ENCODE results near the gene NAT10.

GRCh38 chr11:34182921-34183685, 77.7 kb downstream of the NAT10 start:
- TF ChIP-seq, protein P1, sequence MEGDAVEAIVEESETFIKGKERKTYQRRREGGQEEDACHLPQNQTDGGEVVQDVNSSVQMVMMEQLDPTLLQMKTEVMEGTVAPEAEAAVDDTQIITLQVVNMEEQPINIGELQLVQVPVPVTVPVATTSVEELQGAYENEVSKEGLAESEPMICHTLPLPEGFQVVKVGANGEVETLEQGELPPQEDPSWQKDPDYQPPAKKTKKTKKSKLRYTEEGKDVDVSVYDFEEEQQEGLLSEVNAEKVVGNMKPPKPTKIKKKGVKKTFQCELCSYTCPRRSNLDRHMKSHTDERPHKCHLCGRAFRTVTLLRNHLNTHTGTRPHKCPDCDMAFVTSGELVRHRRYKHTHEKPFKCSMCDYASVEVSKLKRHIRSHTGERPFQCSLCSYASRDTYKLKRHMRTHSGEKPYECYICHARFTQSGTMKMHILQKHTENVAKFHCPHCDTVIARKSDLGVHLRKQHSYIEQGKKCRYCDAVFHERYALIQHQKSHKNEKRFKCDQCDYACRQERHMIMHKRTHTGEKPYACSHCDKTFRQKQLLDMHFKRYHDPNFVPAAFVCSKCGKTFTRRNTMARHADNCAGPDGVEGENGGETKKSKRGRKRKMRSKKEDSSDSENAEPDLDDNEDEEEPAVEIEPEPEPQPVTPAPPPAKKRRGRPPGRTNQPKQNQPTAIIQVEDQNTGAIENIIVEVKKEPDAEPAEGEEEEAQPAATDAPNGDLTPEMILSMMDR (IDR thresholded peaks at IDR 0.05): no peak
- no peak for TF ChIP-seq EP300 (IDR thresholded peaks at IDR 0.05)
- no peak for TF ChIP-seq POLR2A (IDR thresholded peaks at IDR 0.05; ENCODE audit: low read depth)

Measured in esophagus muscularis mucosa (tissue), 4 donors.